GM19099 (cell line): ENCODE data around the gene FBLN7.

Source experiments
- POLR2A ChIP-seq: IDR thresholded peaks from 3 replicates; pipeline ENCODE4 v1.6.1; 2011; ENCODE audit warnings: low read depth; ENCODE audit not compliant: insufficient read length; ENCODE audit errors: extremely low read depth

FBLN7 gene

GRCh38 chr2:112138159-112139032 is at the start of gene FBLN7:
TSS of gene FBLN7 (plus strand) at chr2:112138385. CDS start at chr2:112138656, 271 bp downstream.
- no peak for TF ChIP-seq POLR2A

GRCh38 chr2:112089375-112089774 is 48.8 kb upstream of the FBLN7 start:
- TF ChIP-seq POLR2A: no peak

- TF ChIP-seq POLR2A: no peak
Observed at GRCh38 chr2:112092286-112093041, 45.7 kb upstream of the FBLN7 start.

GRCh38 chr2:112093216-112093615 is 45.0 kb upstream of the FBLN7 start:
- no peak for TF ChIP-seq POLR2A

GRCh38 chr2:112095681-112096080 is 42.5 kb upstream of the FBLN7 start:
- no peak for TF ChIP-seq POLR2A

GRCh38 chr2:112096098-112096497 is 42.1 kb upstream of the FBLN7 start:
- TF ChIP-seq POLR2A: no peak

GRCh38 chr2:112108178-112108832 is 29.9 kb upstream of the FBLN7 start:
- TF ChIP-seq POLR2A: no peak

- TF ChIP-seq POLR2A: no peak
Observed at GRCh38 chr2:112109278-112109677, 28.9 kb upstream of the FBLN7 start.

GRCh38 chr2:112110966-112111365 is 27.2 kb upstream of the FBLN7 start:
- no peak for TF ChIP-seq POLR2A

GRCh38 chr2:112118148-112118547 is 20.0 kb upstream of the FBLN7 start:
- TF ChIP-seq POLR2A: no peak

- TF ChIP-seq POLR2A: no peak
Observed at GRCh38 chr2:112121682-112122254, 16.4 kb upstream of the FBLN7 start.

- TF ChIP-seq POLR2A: no peak
Observed at GRCh38 chr2:112129060-112129459, 9.1 kb upstream of the FBLN7 start.

GRCh38 chr2:112133344-112133743 is 4.8 kb upstream of the FBLN7 start:
- TF ChIP-seq POLR2A: no peak

GRCh38 chr2:112134120-112134519 is 4.1 kb upstream of the FBLN7 start:
- no peak for TF ChIP-seq POLR2A

- TF ChIP-seq POLR2A: no peak
Observed at GRCh38 chr2:112136096-112136495, 2.1 kb upstream of the FBLN7 start.
